DMS79 (cell line): ENCODE data around the gene USP2.
A peak's percentile ranks its signal among the peaks of the same experiment; 100 is the strongest.

Experiments used
- DNase-seq: peaks from one replicate; lab custom pipeline; 2025; lab: John Stamatoyannopoulos, UW

USP2 gene

GRCh38 chr11:119381181-119381988 is at the start of gene USP2:
Gene USP2, minus strand, starts transcription at chr11:119381690. Its CDS starts 8,210 bp downstream, at chr11:119373480.
- DNase-seq = peak; percentile 91

DNA sequence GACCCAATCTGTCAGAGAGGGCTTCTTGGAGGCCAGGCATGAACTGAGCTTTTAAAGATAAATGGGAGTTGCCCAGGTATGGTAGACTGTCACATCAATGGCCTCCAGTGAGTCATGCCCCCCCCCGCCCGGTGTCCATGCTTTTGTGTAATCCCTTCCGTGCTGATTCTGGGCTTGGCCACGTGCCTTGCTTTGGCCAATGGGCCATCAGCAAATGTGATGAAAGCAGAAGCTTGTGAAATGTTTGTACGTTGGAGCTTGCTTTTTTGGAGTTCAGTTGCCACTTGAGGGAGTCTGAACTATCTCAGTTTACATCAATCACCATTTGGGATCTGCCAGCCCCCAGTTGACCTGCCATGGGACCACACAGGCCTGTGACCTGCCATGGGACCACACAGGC is 45.8 kb upstream of the USP2 start:
- no peak for DNase-seq

DNA sequence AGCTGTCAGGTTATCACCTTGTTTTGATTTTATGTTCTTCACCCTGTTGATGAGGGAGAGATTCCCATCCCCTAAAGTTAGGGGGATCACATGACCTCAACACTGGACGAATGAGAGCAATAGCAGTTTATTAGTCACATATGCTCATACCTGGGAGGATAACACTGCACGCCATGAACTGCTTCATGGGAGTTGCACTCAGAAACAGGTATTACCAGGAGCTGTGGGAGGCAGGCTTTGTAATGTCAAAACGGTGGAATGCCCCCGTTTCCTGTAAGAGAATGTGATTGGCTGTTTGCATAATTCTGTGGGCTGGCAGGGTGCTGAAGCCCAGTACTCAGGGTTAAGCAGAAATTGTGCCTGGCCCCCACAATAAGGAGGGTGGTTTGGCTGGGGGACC is 44.7 kb upstream of the USP2 start:
- DNase-seq = no peak

DNA sequence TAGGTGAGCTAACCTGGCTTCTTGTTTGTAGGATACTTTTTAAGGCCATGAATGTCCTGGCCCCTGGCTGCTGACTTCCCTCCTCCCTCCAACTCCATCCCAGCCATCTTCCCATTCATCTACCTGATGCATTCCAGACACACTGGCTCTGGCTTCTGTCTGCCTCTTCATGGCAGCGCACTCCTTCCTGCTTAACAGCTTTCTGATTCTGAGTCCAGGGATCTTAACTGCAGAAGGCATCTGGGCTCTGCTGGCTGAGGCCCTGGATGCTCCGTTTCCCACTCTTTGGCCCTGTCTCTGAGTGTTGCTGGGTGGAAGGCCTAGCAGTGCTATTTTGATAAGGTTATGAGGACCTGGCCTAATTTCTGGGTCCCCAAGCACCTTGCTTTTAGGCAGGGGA is 43.3 kb upstream of the USP2 start:
- DNase-seq = no peak

DNA sequence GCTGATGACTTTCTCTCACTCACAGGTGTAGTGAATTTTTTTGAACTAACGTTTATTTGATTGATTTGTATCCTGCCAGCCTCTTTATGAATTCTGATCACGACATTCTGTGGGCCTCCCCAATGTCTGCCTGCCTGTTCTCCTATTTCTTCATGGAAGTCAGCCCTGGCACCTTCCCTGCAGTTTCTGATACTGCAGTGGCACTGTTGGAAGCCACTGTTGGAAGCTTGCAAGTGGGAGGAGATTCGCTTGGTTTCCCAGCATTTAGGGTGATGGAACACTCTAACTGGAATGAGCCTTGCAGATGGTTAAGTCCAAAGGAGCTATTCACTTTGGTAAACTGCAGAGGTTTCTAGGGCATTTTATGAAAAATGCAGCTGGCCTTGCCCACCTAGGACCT is 42.8 kb upstream of the USP2 start:
- no peak for DNase-seq

GRCh38 chr11:119423509-119424254 is 42.2 kb upstream of the USP2 start:
- no peak for DNase-seq

DNA sequence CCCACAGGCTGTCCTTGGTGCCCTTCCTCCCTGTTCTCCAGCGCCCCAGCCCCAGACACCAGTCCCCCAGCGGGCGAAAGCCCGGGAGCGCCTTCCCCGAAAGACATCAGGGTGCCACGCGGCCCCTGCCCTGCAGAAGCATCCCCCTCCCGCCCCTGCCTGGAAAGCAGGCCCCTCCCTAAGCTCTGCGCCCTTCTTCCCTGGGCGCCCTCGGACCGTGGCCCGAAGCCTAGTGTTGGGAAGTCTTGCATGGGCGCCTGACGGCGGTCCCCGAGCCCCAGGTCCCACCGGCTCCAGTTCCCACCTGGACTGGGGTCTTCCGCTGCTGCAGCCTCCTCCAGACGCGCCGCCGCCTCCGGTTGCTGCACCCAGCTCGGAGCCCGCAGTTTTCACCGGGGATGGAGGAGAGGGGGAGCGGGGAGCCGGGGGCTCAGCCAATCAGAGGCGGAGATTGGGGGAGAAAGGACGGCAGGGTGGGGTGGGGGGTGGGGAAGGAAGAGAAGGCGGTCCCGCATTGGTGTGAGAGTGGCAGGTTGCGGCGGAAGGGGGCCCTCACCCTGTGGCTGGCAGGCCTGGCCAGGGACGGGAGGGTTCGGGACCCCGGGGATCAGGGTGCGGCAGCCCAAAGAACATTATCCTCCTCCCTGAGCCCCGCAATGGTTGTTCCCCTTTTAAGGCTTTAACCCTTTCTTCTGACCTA is 41.5 kb upstream of the USP2 start, which contains the start of gene THY1:
Gene THY1 (minus strand): TSS at position 364 of the 700 bp plus-strand sequence. CDS start 2,267 bp downstream, outside the sequence.
- DNase-seq = no peak

- DNase-seq = no peak
Observed at GRCh38 chr11:119421941-119422808, 40.7 kb upstream of the USP2 start.

GRCh38 chr11:119421351-119421750 is 39.9 kb upstream of the USP2 start:
- no peak for DNase-seq

- no peak for DNase-seq
Observed at GRCh38 chr11:119420631-119421030, 39.1 kb upstream of the USP2 start.

- DNase-seq = no peak
Observed at GRCh38 chr11:119419834-119420492, 38.5 kb upstream of the USP2 start.

GRCh38 chr11:119419246-119419645 is 37.8 kb upstream of the USP2 start:
- no peak for DNase-seq

- DNase-seq = no peak
Observed at GRCh38 chr11:119418759-119419158, 37.3 kb upstream of the USP2 start.

DNA sequence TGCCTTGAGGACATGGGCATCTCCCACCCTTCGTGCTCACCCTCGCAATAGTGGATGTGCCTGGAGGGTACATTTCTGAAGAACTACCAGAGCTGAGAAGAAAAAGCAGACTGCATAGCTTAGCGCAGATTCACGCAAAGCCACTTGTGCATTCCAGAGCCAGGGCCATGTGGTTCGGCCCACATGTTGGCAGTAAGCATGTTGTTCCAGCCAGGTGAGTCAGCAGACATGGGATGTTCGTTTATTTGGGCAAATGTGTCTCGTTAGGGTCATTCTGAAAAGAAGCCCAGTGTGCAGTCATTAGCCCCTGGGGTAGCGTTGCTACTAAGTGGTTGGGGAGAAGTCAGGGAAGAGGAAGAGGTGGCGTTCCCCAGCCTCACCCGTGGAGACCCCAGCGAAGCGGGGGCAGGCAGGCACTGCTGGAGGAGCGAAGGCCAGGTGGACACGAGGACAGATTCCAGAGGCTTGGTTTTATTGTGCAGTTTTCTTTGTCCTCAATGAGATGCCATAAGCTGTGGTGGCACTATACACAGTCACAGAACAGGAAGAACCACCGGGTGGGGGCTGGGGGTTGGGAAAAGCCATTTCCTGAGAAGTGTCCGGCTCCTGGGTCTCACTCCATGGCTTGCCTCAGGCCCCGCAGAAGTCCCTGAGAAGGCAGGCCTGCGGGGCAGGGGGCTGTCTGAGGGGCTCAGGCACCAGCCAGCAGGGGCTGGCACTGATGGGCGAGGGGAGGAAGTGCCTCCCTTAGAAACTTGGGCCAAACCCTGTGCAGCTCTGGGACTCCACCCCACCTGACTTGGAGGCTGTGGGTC is 36.4 kb upstream of the USP2 start:
- DNase-seq = no peak

DNA sequence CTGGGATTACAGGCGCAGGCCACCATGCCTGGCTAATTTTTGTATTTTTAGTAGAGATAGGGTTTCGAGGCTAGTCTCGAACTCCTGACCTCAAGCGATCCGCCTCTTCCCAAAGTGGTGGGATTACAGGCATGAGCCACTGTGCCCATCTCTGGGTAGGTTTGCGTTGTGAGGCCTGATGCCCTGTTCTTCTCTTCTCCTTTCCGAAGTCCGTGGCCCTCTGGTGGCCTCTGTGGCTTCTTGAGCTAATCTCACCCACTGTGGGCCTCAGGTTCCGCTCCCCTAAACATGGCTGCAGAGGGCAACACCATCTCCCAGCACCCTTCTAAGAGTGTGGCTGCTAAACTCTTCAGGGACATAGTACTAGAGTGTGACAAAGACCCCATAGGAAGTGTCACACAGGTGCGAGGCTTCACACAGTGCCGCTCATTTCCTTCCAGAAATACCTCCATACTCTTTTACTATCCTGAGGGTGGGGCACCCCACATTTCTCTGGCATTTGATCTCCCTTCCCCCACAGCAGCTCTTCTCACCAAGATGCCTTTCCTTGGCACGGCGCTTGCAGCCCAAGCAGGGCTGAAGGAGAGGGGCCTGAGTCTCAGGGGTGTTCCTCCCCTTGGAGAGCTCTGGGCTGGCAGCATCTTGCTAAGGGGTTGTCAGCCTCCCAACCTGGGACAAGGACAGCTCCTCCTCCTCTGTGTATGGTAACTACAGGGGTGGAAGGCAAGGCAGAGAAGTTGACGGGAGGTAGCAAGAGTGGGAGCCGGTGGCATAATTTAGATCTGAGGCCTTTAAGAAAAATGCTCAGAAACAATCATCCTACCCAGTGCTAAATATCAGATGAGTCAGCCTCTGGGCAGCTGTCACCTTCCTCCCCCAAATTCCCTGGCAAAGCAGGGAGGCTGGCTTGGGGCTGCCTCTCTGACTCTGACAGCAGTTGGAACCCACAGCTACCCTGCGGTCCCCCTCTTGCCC is 35.4 kb upstream of the USP2 start:
- DNase-seq = no peak

DNA sequence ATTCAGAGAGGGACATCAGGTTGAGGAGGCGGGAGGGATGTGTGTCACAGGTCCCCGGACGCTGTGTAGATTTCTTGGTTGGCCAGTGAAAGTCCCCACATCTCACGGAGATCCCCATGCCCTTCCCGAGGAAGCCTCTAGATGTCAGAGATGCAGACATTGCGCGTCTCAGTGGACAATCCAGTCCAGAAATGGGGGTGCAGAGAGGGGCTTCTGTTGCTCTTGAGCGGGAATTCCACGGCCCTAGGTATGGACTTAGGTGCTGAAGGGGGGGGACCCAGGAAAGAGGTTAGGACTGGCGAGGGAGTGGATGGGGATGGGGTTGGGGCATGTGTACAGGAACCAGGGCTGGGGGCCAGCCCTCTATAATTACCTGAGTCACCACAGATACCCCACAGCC is 34.5 kb upstream of the USP2 start:
- DNase-seq = no peak

GRCh38 chr11:119415517-119415916 is 34.0 kb upstream of the USP2 start:
- no peak for DNase-seq

DNA sequence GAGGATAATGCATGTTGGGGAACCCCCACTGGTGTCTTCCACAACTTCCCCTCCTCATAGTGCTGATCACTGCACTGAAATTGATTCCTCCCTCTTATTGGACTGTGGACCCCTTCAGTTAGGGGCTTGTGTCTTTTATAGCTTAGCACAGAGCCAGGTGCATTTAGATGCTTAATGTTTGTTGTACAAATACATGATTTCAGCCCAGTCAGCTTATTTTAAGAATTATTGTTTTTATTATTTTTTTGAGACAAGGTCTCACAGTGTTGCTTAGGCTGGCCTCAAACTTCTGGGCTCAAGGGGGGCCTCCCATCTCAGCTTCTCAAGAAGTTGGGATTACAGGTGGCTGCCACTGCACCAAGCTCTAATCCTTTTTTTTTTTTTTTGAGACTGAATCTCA is 33.2 kb upstream of the USP2 start:
- no peak for DNase-seq

GRCh38 chr11:119414321-119414720 is 32.8 kb upstream of the USP2 start:
- DNase-seq = no peak
